Measurements from ENCODE around the gene TRMT1. TPM values are rescaled to one million over a fixed set of nuclear protein-coding genes. Genes with fewer than 3 reads are reported as not detected.
A peak's percentile ranks its signal among the peaks of the same experiment; 100 is the strongest.

Gene TRMT1
- total and polyA plus RNA-seq, 9 donors = 20.0 to 31.5 (median 26.1) TPM

GRCh38 chr19:13122980-13123957 lies 6.7 kb upstream of the TRMT1 start:
- Histone ChIP-seq H3K27ac (ENCODE audit: low read length) (no peak overlapping the region), H3K36me3 (ENCODE audit: control insufficient read depth, insufficient read depth, low read length) (peaks cover 6% of the 10 kb centered on the region), H3K9me3 (replicated peaks; ENCODE audit: control insufficient read depth, low read depth, low read length) (no peaks in the 10 kb centered on the region), H3K27me3 (ENCODE audit: control insufficient read depth, insufficient read depth, low read length) (no peaks in the 10 kb centered on the region), H3K4me3 (ENCODE audit: low read length) (no peak overlapping the region), H3K4me1 (ENCODE audit: control insufficient read depth, insufficient read depth, low read length) (peaks cover 16% of the 10 kb centered on the region)
- no peak for DNase-seq
- WGBS (ENCODE audit: insufficient coverage) = 84% methylated on average over 17 of the region's 20 CpGs

- DNase-seq = no peak
- no peaks in the 10 kb centered on the region for H3K9me3 ChIP-seq (replicated peaks; ENCODE audit: control insufficient read depth, low read depth, low read length)
- peaks cover 16% of the 10 kb centered on the region for H3K4me1 ChIP-seq (ENCODE audit: control insufficient read depth, insufficient read depth, low read length)
- H3K4me3 ChIP-seq (ENCODE audit: low read length) = no peak overlapping the region
- H3K27ac ChIP-seq (ENCODE audit: low read length) = no peak overlapping the region
- peaks cover 6% of the 10 kb centered on the region for H3K36me3 ChIP-seq (ENCODE audit: control insufficient read depth, insufficient read depth, low read length)
- no peaks in the 10 kb centered on the region for H3K27me3 ChIP-seq (ENCODE audit: control insufficient read depth, insufficient read depth, low read length)
- 91% methylated on average over 10 of the region's 13 CpGs for WGBS (ENCODE audit: insufficient coverage)
Observed at GRCh38 chr19:13122275-13122878, 5.8 kb upstream of the TRMT1 start.

GRCh38 chr19:13121551-13122274 lies 5.2 kb upstream of the TRMT1 start:
- DNase-seq = no peak
- Histone ChIP-seq H3K4me3 (ENCODE audit: low read length) (no peak overlapping the region), H3K36me3 (ENCODE audit: control insufficient read depth, insufficient read depth, low read length) (peaks cover 6% of the 10 kb centered on the region), H3K27ac (ENCODE audit: low read length) (no peak overlapping the region), H3K9me3 (replicated peaks; ENCODE audit: control insufficient read depth, low read depth, low read length) (no peaks in the 10 kb centered on the region), H3K27me3 (ENCODE audit: control insufficient read depth, insufficient read depth, low read length) (no peaks in the 10 kb centered on the region), H3K4me1 (ENCODE audit: control insufficient read depth, insufficient read depth, low read length) (peaks cover 21% of the 10 kb centered on the region)
- 83% methylated on average over 11 of the region's 18 CpGs for WGBS (ENCODE audit: insufficient coverage)

- H3K9me3 ChIP-seq (replicated peaks; ENCODE audit: control insufficient read depth, low read depth, low read length) = no peaks in the 10 kb centered on the region
- WGBS (ENCODE audit: insufficient coverage) = 94% methylated on average over 6 of the region's 10 CpGs
- DNase-seq = no peak
Observed at GRCh38 chr19:13120817-13121216, 4.3 kb upstream of the TRMT1 start.

GRCh38 chr19:13120031-13120430 lies 3.5 kb upstream of the TRMT1 start:
- DNase-seq = no peak
- H3K27ac ChIP-seq (ENCODE audit: low read length) = no peak overlapping the region
- no peaks in the 10 kb centered on the region for H3K9me3 ChIP-seq (replicated peaks; ENCODE audit: control insufficient read depth, low read depth, low read length)
- H3K4me3 ChIP-seq (ENCODE audit: low read length) = no peak overlapping the region
- H3K27me3 ChIP-seq (ENCODE audit: control insufficient read depth, insufficient read depth, low read length) = no peaks in the 10 kb centered on the region
- peaks cover 8% of the 10 kb centered on the region for H3K36me3 ChIP-seq (ENCODE audit: control insufficient read depth, insufficient read depth, low read length)
- 71% methylated on average over 2 of the region's 9 CpGs for WGBS (ENCODE audit: insufficient coverage)
- H3K4me1 ChIP-seq (ENCODE audit: control insufficient read depth, insufficient read depth, low read length) = peaks cover 33% of the 10 kb centered on the region

More at GRCh38 chr19:13120817-13121216, 4.3 kb upstream of the TRMT1 start:
- H3K4me3 ChIP-seq (ENCODE audit: low read length) = no peak overlapping the region
- H3K27ac ChIP-seq (ENCODE audit: low read length) = no peak overlapping the region
- H3K4me1 ChIP-seq (ENCODE audit: control insufficient read depth, insufficient read depth, low read length) = peaks cover 25% of the 10 kb centered on the region
- no peaks in the 10 kb centered on the region for H3K27me3 ChIP-seq (ENCODE audit: control insufficient read depth, insufficient read depth, low read length)
- H3K36me3 ChIP-seq (ENCODE audit: control insufficient read depth, insufficient read depth, low read length) = peaks cover 6% of the 10 kb centered on the region

GRCh38 chr19:13119627-13120026 lies 3.1 kb upstream of the TRMT1 start:
- DNase-seq = no peak
- peaks cover 33% of the 10 kb centered on the region for H3K4me1 ChIP-seq (ENCODE audit: control insufficient read depth, insufficient read depth, low read length)
- H3K27me3 ChIP-seq (ENCODE audit: control insufficient read depth, insufficient read depth, low read length) = no peaks in the 10 kb centered on the region
- H3K9me3 ChIP-seq (replicated peaks; ENCODE audit: control insufficient read depth, low read depth, low read length) = no peaks in the 10 kb centered on the region
- peaks cover 9% of the 10 kb centered on the region for H3K36me3 ChIP-seq (ENCODE audit: control insufficient read depth, insufficient read depth, low read length)
- peak overlapping the region; percentile 94 for H3K4me3 ChIP-seq (ENCODE audit: low read length)
- WGBS (ENCODE audit: insufficient coverage) = 74% methylated on average over 4 of the region's 8 CpGs
- H3K27ac ChIP-seq (ENCODE audit: low read length) = no peak overlapping the region

GRCh38 chr19:13118424-13119193 lies 2.1 kb upstream of the TRMT1 start:
- no peaks in the 10 kb centered on the region for H3K27me3 ChIP-seq (ENCODE audit: control insufficient read depth, insufficient read depth, low read length)
- H3K4me3 ChIP-seq (ENCODE audit: low read length) = peak overlapping the region; percentile 94
- H3K9me3 ChIP-seq (replicated peaks; ENCODE audit: control insufficient read depth, low read depth, low read length) = no peaks in the 10 kb centered on the region
- DNase-seq = peak; percentile 46
- under 1% methylated on average over 43 of the region's 57 CpGs for WGBS (ENCODE audit: insufficient coverage)
- H3K36me3 ChIP-seq (ENCODE audit: control insufficient read depth, insufficient read depth, low read length) = peaks cover 10% of the 10 kb centered on the region
- H3K4me1 ChIP-seq (ENCODE audit: control insufficient read depth, insufficient read depth, low read length) = peaks cover 33% of the 10 kb centered on the region
- no peak overlapping the region for H3K27ac ChIP-seq (ENCODE audit: low read length)

- WGBS (ENCODE audit: insufficient coverage) = 0% methylated on average over 42 of the region's 65 CpGs
- peaks cover 33% of the 10 kb centered on the region for H3K4me1 ChIP-seq (ENCODE audit: control insufficient read depth, insufficient read depth, low read length)
- H3K27me3 ChIP-seq (ENCODE audit: control insufficient read depth, insufficient read depth, low read length) = no peaks in the 10 kb centered on the region
- peak within 1 kb of the TSS; percentile 67 for H3K27ac ChIP-seq (ENCODE audit: low read length)
- H3K36me3 ChIP-seq (ENCODE audit: control insufficient read depth, insufficient read depth, low read length) = peaks cover 16% of the 10 kb centered on the region
- H3K9me3 ChIP-seq (replicated peaks; ENCODE audit: control insufficient read depth, low read depth, low read length) = no peaks in the 10 kb centered on the region
- peak; percentile 96 for DNase-seq
- H3K4me3 ChIP-seq (ENCODE audit: low read length) = peak within 1 kb of the TSS; percentile 94
Observed at GRCh38 chr19:13117772-13118423, 1.4 kb upstream of the TRMT1 start, which contains the start of gene NACC1. Gene NACC1 (plus strand): TSS chr19:13118264. CDS start chr19:13135208, 16,944 bp downstream.

- peaks cover 33% of the 10 kb centered on the region for H3K4me1 ChIP-seq (ENCODE audit: control insufficient read depth, insufficient read depth, low read length)
- 17% methylated on average over 14 of the region's 20 CpGs for WGBS (ENCODE audit: insufficient coverage)
- H3K27me3 ChIP-seq (ENCODE audit: control insufficient read depth, insufficient read depth, low read length) = no peaks in the 10 kb centered on the region
- no peak for DNase-seq
- H3K4me3 ChIP-seq (ENCODE audit: low read length) = peak overlapping the region; percentile 88
- H3K36me3 ChIP-seq (ENCODE audit: control insufficient read depth, insufficient read depth, low read length) = peaks cover 21% of the 10 kb centered on the region
- peak overlapping the region; percentile 25 for H3K27ac ChIP-seq (ENCODE audit: low read length)
- H3K9me3 ChIP-seq (replicated peaks; ENCODE audit: control insufficient read depth, low read depth, low read length) = no peaks in the 10 kb centered on the region
Observed at GRCh38 chr19:13117176-13117771, 734 bp upstream of the TRMT1 start.
